SK-N-SH (cell line): ENCODE results near the gene ETV6. TPM values are rescaled to one million over a fixed set of nuclear protein-coding genes. Genes with fewer than 3 reads are reported as not detected.
A peak's percentile ranks its signal among the peaks of the same experiment; 100 is the strongest.

Experiments
- CTCF ChIA-PET: fragments of 300-600, 350-600 bp; formaldehyde crosslinking; extraction: SDS; loops from one replicate; lab custom pipeline; 2021; lab: Yijun Ruan, JAX
- POLR2A ChIA-PET: fragments of 350-600 bp; sonication (Branson Sonifier 250); formaldehyde crosslinking; extraction: SDS; loops from one replicate; lab custom pipeline; 2020; ENCODE audit warnings: antibody characterized with exemption, inconsistent platforms; lab: Yijun Ruan, JAX
- DNase-seq: peaks from one replicate; pipeline ENCODE4 v3.0.0; 2012
- H2AFZ ChIP-seq: fragments of 200-600 bp; sonication (generic); 2 replicates; pipeline ENCODE4 v1.8.1; 2016; ENCODE audit warnings: antibody characterized with exemption, mild to moderate bottlenecking, low read depth
- H3F3A ChIP-seq: fragments of 200-600 bp; sonication (generic); replicated peaks from 2 replicates; pipeline ENCODE3; 2016; ENCODE audit warnings: antibody characterized with exemption, mild to moderate bottlenecking; ENCODE audit not compliant: insufficient read depth
- H3K27ac ChIP-seq, 2 experiments: fragments of 200-500 bp in 1 of 2; fragments of 200-600 bp in 1 of 2; sonication (Bioruptor generic) in 1 of 2; sonication (generic), shearing (Covaris generic) in 1 of 2; 2 replicates each; pipeline versions ENCODE4 v1.5.1 to v1.6.1; 2014 to 2016; ENCODE audit warnings: low read depth in 2 of 2, inconsistent platforms in 1 of 2, low read length in 1 of 2, mild to moderate bottlenecking in 1 of 2, mixed read lengths in 1 of 2
- H3K27me3 ChIP-seq: fragments of 200-600 bp; sonication (generic), shearing (Covaris generic); 2 replicates; pipeline ENCODE4 v1.6.1; 2016; ENCODE audit warnings: mixed run types; ENCODE audit not compliant: insufficient read depth
- H3K36me3 ChIP-seq, 2 experiments: fragments of 200-500 bp in 1 of 2; fragments of 200-600 bp in 1 of 2; sonication (Bioruptor generic) in 1 of 2; sonication (generic) in 1 of 2; replicated peaks in 1 of 2; 2 replicates each; pipeline versions ENCODE3 to v1.5.1; 2014 to 2016; ENCODE audit warnings: low read length in 1 of 2, mild to moderate bottlenecking in 1 of 2; ENCODE audit not compliant: insufficient read depth in 2 of 2, control insufficient read depth in 1 of 2
- H3K4me1 ChIP-seq, 2 experiments: fragments of 200-500 bp in 1 of 2; fragments of 200-600 bp in 1 of 2; sonication (Bioruptor generic) in 1 of 2; sonication (generic), shearing (Covaris generic) in 1 of 2; 2 replicates each; pipeline versions ENCODE4 v1.5.1 to v1.6.1; 2014 to 2016; ENCODE audit warnings: low read depth in 1 of 2, low read length in 1 of 2, mixed run types in 1 of 2; ENCODE audit not compliant: insufficient read depth in 2 of 2, control insufficient read depth in 1 of 2
- H3K4me2 ChIP-seq: fragments of 200-600 bp; sonication (generic), shearing (Covaris generic); 2 replicates; pipeline ENCODE4 v1.6.1; 2017; ENCODE audit warnings: mixed run types
- H3K4me3 ChIP-seq, 2 experiments: fragments of 200-500 bp in 1 of 2; fragments of 200-600 bp in 1 of 2; sonication (Bioruptor generic) in 1 of 2; sonication (generic), shearing (Covaris generic) in 1 of 2; 2 replicates each; pipeline versions ENCODE4 v1.5.1 to v1.8.1; 2014 to 2016; ENCODE audit warnings: low read depth in 2 of 2, inconsistent platforms in 1 of 2, low read length in 1 of 2, mild to moderate bottlenecking in 1 of 2, mixed read lengths in 1 of 2, moderate library complexity in 1 of 2
- H3K79me2 ChIP-seq: fragments of 200-600 bp; sonication (generic); 2 replicates; pipeline ENCODE4 v1.8.1; 2017; ENCODE audit warnings: mild to moderate bottlenecking; ENCODE audit not compliant: insufficient read depth
- H3K9ac ChIP-seq: fragments of 200-600 bp; sonication (generic); 2 replicates; pipeline ENCODE4 v1.6.1; 2017; ENCODE audit warnings: mixed run types
- H3K9me2 ChIP-seq: fragments of 200-600 bp; sonication (generic); 2 replicates; pipeline ENCODE4 v1.6.1; 2017; ENCODE audit warnings: mixed run types
- H3K9me3 ChIP-seq: fragments of 200-600 bp; sonication (generic); 2 replicates; pipeline ENCODE4 v1.6.1; 2017; ENCODE audit warnings: mixed run types, mild to moderate bottlenecking, moderate library complexity
- H4K20me1 ChIP-seq: fragments of 200-600 bp; sonication (generic); 2 replicates; pipeline ENCODE4 v1.6.1; 2017; ENCODE audit warnings: mild to moderate bottlenecking, mixed run types; ENCODE audit not compliant: insufficient read depth
- CTCF ChIP-seq: fragments of 200-600 bp; sonication (generic); IDR thresholded peaks from 2 replicates; pipeline ENCODE4 v1.6.1; 2017; ENCODE audit warnings: antibody characterized with exemption, mild to moderate bottlenecking, moderate library complexity
- ELF1 ChIP-seq: IDR thresholded peaks from 2 replicates; pipeline ENCODE4 v1.4.0; 2012
- EP300 ChIP-seq, 2 experiments: IDR thresholded peaks; 2 replicates each; pipeline versions ENCODE4 v1.4.0 to v1.6.1; 2012; ENCODE audit warnings: borderline replicate concordance in 1 of 2, low read depth in 1 of 2, low read length in 1 of 2
- EZH2phosphoT487 ChIP-seq: fragments of 200-600 bp; sonication (generic); IDR thresholded peaks from 2 replicates; pipeline ENCODE4 v1.6.1; 2017; ENCODE audit warnings: low read depth, mixed run types, mild to moderate bottlenecking, antibody characterized with exemption, moderate library complexity, borderline replicate concordance
- FOXJ3 ChIP-seq: sonication (generic); formaldehyde crosslinking; IDR thresholded peaks from 2 replicates; pipeline ENCODE4 v1.5.1; 2020; ENCODE audit warnings: mild to moderate bottlenecking, missing genetic modification reagents
- GATA2 ChIP-seq: sonication (generic); formaldehyde crosslinking; IDR thresholded peaks from 2 replicates; pipeline ENCODE4 v1.5.0; 2020; ENCODE audit warnings: mild to moderate bottlenecking, missing genetic modification reagents
- JUND ChIP-seq: IDR thresholded peaks from 2 replicates; pipeline ENCODE4 v1.4.0; 2012
- MAX ChIP-seq: IDR thresholded peaks from 2 replicates; pipeline ENCODE4 v1.4.0; 2012; ENCODE audit warnings: low read depth
- NRF1 ChIP-seq: IDR thresholded peaks from 2 replicates; pipeline ENCODE4 v1.6.1; 2012; ENCODE audit warnings: low read depth, mild to moderate bottlenecking, low read length
- PBX3 ChIP-seq: IDR thresholded peaks from 2 replicates; pipeline ENCODE4; 2012
- RAD21 ChIP-seq: IDR thresholded peaks from 2 replicates; pipeline ENCODE4 v1.6.1; 2012; ENCODE audit warnings: mild to moderate bottlenecking, low read length
- RCOR1 ChIP-seq: fragments of 150-350 bp; IDR thresholded peaks from 2 replicates; pipeline ENCODE4 v1.6.1; 2017; ENCODE audit warnings: antibody characterized with exemption, low read length
- REST ChIP-seq: IDR thresholded peaks from 2 replicates; pipeline ENCODE4 v1.6.1; 2012; ENCODE audit warnings: mild to moderate bottlenecking, low read depth, low read length, moderate library complexity
- RXRA ChIP-seq: IDR thresholded peaks from 2 replicates; pipeline ENCODE4 v1.4.0; 2012; ENCODE audit warnings: low read depth, mild to moderate bottlenecking, borderline replicate concordance
- SIN3A ChIP-seq: IDR thresholded peaks from 2 replicates; pipeline ENCODE4 v1.6.1; 2012; ENCODE audit warnings: low read depth, mild to moderate bottlenecking, low read length, moderate library complexity, borderline replicate concordance
- SMC3 ChIP-seq: IDR thresholded peaks from 2 replicates; pipeline ENCODE4 v1.6.1; 2012; ENCODE audit warnings: low read depth, low read length, improper control_type of control experiment
- TAF1 ChIP-seq: IDR thresholded peaks from 2 replicates; pipeline ENCODE4 v1.6.1; 2012; ENCODE audit warnings: low read depth, mild to moderate bottlenecking, low read length, moderate library complexity, borderline replicate concordance
- USF2 ChIP-seq: fragments of 150-350 bp; IDR thresholded peaks from 2 replicates; pipeline ENCODE4 v1.6.1; 2017; ENCODE audit warnings: antibody characterized with exemption, low read length, low read depth, borderline replicate concordance
- YY1 ChIP-seq: IDR thresholded peaks from 2 replicates; pipeline ENCODE4 v1.4.0; 2012; ENCODE audit warnings: low read depth, mild to moderate bottlenecking
- ZBTB33 ChIP-seq: IDR thresholded peaks from 2 replicates; pipeline ENCODE4 v1.4.0; 2012; ENCODE audit warnings: low read depth, borderline replicate concordance
- WGBS: methylation state at CpG from one replicate; pipeline ENCODE4 v1.1.6; 2017; ENCODE audit warnings: low lambda C conversion rate; 5-methylcytosine and 5-hydroxymethylcytosine counted together
- polyA plus RNA-seq, 3 experiments: library from polyadenylated mRNA; depleted of rRNA; stranded (reverse); fragments of >200 nt; gene quantifications; 2 replicates each; pipeline ENCODE4 v1.2.3, GENCODE V29; 2012

ETV6 gene
- polyA plus RNA-seq, 1 of the 3 experiments (the other 2 are of a cell fraction), result 4.0 TPM

GRCh38 chr12:11771895-11772502 lies 122.5 kb downstream of the ETV6 start:
- Histone ChIP-seq H3K4me1 (no peaks in the 10 kb centered on the region; a peak in 2 of 4 replicates), H3K4me2 (no peak overlapping the region), H2AFZ (no peak overlapping the region), H3K79me2 (peaks cover 59% of the 10 kb centered on the region), H3K27me3 (no peaks in the 10 kb centered on the region), H3K27ac (peak overlapping the region in 1 of 2 experiments; percentile 35; a peak in 1 of 4 replicates), H3K36me3 (peaks cover 6 to 13% of the 10 kb centered on the region in 2 experiments), H4K20me1 (no peaks in the 10 kb centered on the region), H3K9me3 (no peaks in the 10 kb centered on the region), H3K9ac (no peak overlapping the region), H3F3A (peaks cover 2% of the 10 kb centered on the region), H3K4me3 (no peak overlapping the region), H3K9me2 (no peaks in the 10 kb centered on the region)
- TF ChIP-seq YY1, result no peak
- TF ChIP-seq SIN3A, result no peak
- TF ChIP-seq USF2, result no peak
- no peak for TF ChIP-seq TAF1
- TF ChIP-seq RCOR1, result no peak
- TF ChIP-seq MAX, result no peak
- TF ChIP-seq PBX3, result no peak
- TF ChIP-seq RAD21, result no peak
- no peak for TF ChIP-seq CTCF
- no peak for TF ChIP-seq FOXJ3
- TF ChIP-seq SMC3, result no peak
- no peak for TF ChIP-seq ZBTB33
- no peak for TF ChIP-seq EZH2phosphoT487
- TF ChIP-seq EP300 (IDR thresholded peaks at IDR 0.05; ENCODE audit: borderline replicate concordance in 1 of 2, low read depth in 1 of 2, low read length in 1 of 2), result no peak
- no peak for TF ChIP-seq ELF1
- TF ChIP-seq GATA2 (CRISPR knock-in tag), result no peak
- no peak for TF ChIP-seq NRF1
- no peak for TF ChIP-seq RXRA
- TF ChIP-seq JUND, result no peak
- no peak for TF ChIP-seq REST
- WGBS, result 92% methylated on average over 3 of the region's 3 CpGs
- DNase-seq, result no peak
- CTCF ChIA-PET, result no interaction called here
- POLR2A ChIA-PET, result no interaction called here
